Fibroblast of the conjunctiva (primary cell): ENCODE measurements around the gene ADAMTS19.

Source experiments
- DNase-seq: peaks from one replicate; pipeline ENCODE4 v3.0.0-alpha.2; 2010; ENCODE audit warnings: low read depth

Gene ADAMTS19

GRCh38 chr5:129768735-129769134 is 308.6 kb downstream of the ADAMTS19 start:
- no peak for DNase-seq

- DNase-seq = no peak
Observed at GRCh38 chr5:129770024-129770820, 310.1 kb downstream of the ADAMTS19 start.

- DNase-seq = peak; percentile 37
Observed at GRCh38 chr5:129771058-129771838, 311.1 kb downstream of the ADAMTS19 start.

DNA sequence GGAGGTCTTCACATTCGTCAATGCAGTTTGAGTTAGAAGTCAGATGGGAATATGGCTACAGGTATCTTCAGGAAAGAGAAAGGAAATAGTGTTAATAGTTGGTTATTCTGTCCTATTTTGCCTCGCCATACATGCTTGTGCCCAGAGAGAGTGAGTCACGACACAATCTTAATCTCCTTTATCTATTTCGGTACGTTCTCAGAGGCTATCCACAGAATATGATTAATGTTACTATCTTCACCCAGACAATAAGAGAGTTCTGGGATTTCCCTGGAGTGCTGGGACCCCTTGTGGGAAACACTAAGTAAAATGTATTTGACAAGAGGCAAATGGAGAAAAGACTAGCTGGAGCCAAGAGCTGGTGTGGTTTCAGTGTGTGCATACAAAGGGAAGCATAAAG is 313.3 kb downstream of the ADAMTS19 start:
- no peak for DNase-seq

- no peak for DNase-seq
Observed at GRCh38 chr5:129781594-129781993, 321.5 kb downstream of the ADAMTS19 start.
